Vagina (tissue), 2 donors: ENCODE measurements around the gene PLEKHA6.

Experiments used
- CTCF ChIP-seq, 3 experiments: fragments of 450-650 bp in 2 of 3; fragments of 200-600 bp in 1 of 3; sonication (generic) in 1 of 3; IDR thresholded peaks; one replicate each; pipeline ENCODE4 v1.5.1; 2017 to 2019; ENCODE audit warnings: antibody characterized with exemption in 3 of 3, mild to moderate bottlenecking in 2 of 3, moderate library complexity in 2 of 3
- POLR2A ChIP-seq, 2 donors: fragments of 450-650 bp; IDR thresholded peaks; one replicate each; pipeline ENCODE4 v1.6.1; 2017; ENCODE audit warnings: antibody characterized with exemption in 2 of 2, mild to moderate bottlenecking in 2 of 2, moderate library complexity in 2 of 2

GRCh38 chr1:204258213-204259115 is 101.3 kb downstream of the PLEKHA6 start:
- TF ChIP-seq CTCF (IDR thresholded peaks at IDR 0.05) (peak in 2 of 3 experiments; percentile 26 to 52), POLR2A (IDR thresholded peaks at IDR 0.05) (no peak)
